ENCODE measurements around the gene CCDC181. TPM values are rescaled to one million over a fixed set of nuclear protein-coding genes. Genes with fewer than 3 reads are reported as not detected.

Gene CCDC181
- total and polyA plus RNA-seq, 4 donors, result 0.02 to 0.08 TPM; not detected in 2

GRCh38 chr1:169461390-169462000, 34.2 kb upstream of the CCDC181 start:
- H3K9me3 ChIP-seq (ENCODE audit: control insufficient read depth in 4 of 4, low read length in 3 of 4), result peaks cover 0 to 4% (median 0%) of the 10 kb centered on the region in 4 donors
- 83% methylated on average over 4 of the region's 4 CpGs for WGBS
- H3K4me1 ChIP-seq (ENCODE audit: control insufficient read depth in 4 of 4, insufficient read depth in 4 of 4, low read length in 3 of 4), result peaks cover 0 to 13% (median 6%) of the 10 kb centered on the region in 4 donors
- no peak overlapping the region for H3K9ac ChIP-seq (ENCODE audit: low read depth in 1 of 2, low read length in 2 of 2)
- H3K27me3 ChIP-seq (ENCODE audit: control insufficient read depth in 4 of 4, insufficient read depth in 4 of 4, low read length in 3 of 4), result no peaks in the 10 kb centered on the region
- H3K27ac ChIP-seq (ENCODE audit: low read depth in 1 of 2, low read length in 2 of 2), result no peak overlapping the region
- peaks cover 1 to 4% (median 3%) of the 10 kb centered on the region in 4 donors for H3K36me3 ChIP-seq (ENCODE audit: control insufficient read depth in 4 of 4, insufficient read depth in 3 of 4, low read depth in 1 of 4, low read length in 3 of 4)
- TF ChIP-seq REST (IDR thresholded peaks at IDR 0.05) (no peak), EGR1 (IDR thresholded peaks at IDR 0.05; ENCODE audit: low read depth in 2 of 2) (no peak), ATF3 (IDR thresholded peaks at IDR 0.05) (no peak), RXRA (IDR thresholded peaks at IDR 0.05) (no peak), CTCF (IDR thresholded peaks at IDR 0.05; ENCODE audit: low read depth, low read length, missing input control) (no peak), HNF4G (IDR thresholded peaks at IDR 0.05) (no peak), NR2F2 (IDR thresholded peaks at IDR 0.05) (no peak), SP1 (IDR thresholded peaks at IDR 0.05) (no peak), YY1 (IDR thresholded peaks at IDR 0.05) (no peak), GABPA (IDR thresholded peaks at IDR 0.05 in 1 of 2, conservative IDR thresholded peaks at IDR 0.05 in 1 of 2) (no peak), MAX (IDR thresholded peaks at IDR 0.05) (no peak), RAD21 (IDR thresholded peaks at IDR 0.05) (no peak), TAF1 (conservative IDR thresholded peaks at IDR 0.05) (no peak)
- DNase-seq (ENCODE audit: low spot score), result no peak
- H3K4me3 ChIP-seq (ENCODE audit: low read depth in 1 of 3, low read length in 3 of 3), result no peak overlapping the region

GRCh38 chr1:169460191-169460833, 33.0 kb upstream of the CCDC181 start:
- Histone ChIP-seq H3K4me3 (ENCODE audit: low read depth in 1 of 3, low read length in 3 of 3) (peak overlapping the region; percentile 23 to 51 (median 29)), H3K27ac (ENCODE audit: low read depth in 1 of 2, low read length in 2 of 2) (no peak overlapping the region), H3K4me1 (ENCODE audit: control insufficient read depth in 4 of 4, insufficient read depth in 4 of 4, low read length in 3 of 4) (peaks cover 0 to 13% (median 6%) of the 10 kb centered on the region in 4 donors), H3K36me3 (ENCODE audit: control insufficient read depth in 4 of 4, insufficient read depth in 3 of 4, low read depth in 1 of 4, low read length in 3 of 4) (peaks cover 0 to 2% (median 2%) of the 10 kb centered on the region in 4 donors), H3K9ac (ENCODE audit: low read depth in 1 of 2, low read length in 2 of 2) (no peak overlapping the region), H3K9me3 (ENCODE audit: control insufficient read depth in 4 of 4, low read length in 3 of 4) (peaks cover 0 to 4% (median 0%) of the 10 kb centered on the region in 4 donors), H3K27me3 (ENCODE audit: control insufficient read depth in 4 of 4, insufficient read depth in 4 of 4, low read length in 3 of 4) (no peaks in the 10 kb centered on the region)
- 12% methylated on average over 35 of the region's 35 CpGs for WGBS
- peak; percentile 38 for DNase-seq (ENCODE audit: low spot score)
- no peak for TF ChIP-seq NR2F2 (IDR thresholded peaks at IDR 0.05)
- no peak for TF ChIP-seq FOXA1 (IDR thresholded peaks at IDR 0.05)
- no peak for TF ChIP-seq EGR1 (IDR thresholded peaks at IDR 0.05; ENCODE audit: low read depth in 2 of 2)
- TF ChIP-seq RXRA (IDR thresholded peaks at IDR 0.05), result no peak
- TF ChIP-seq ATF3 (IDR thresholded peaks at IDR 0.05), result no peak
- TF ChIP-seq GABPA (IDR thresholded peaks at IDR 0.05 in 1 of 2, conservative IDR thresholded peaks at IDR 0.05 in 1 of 2), result no peak
- TF ChIP-seq JUND (IDR thresholded peaks at IDR 0.05), result no peak
- TF ChIP-seq HNF4G (IDR thresholded peaks at IDR 0.05), result no peak
- no peak for TF ChIP-seq YY1 (IDR thresholded peaks at IDR 0.05)
- no peak for TF ChIP-seq TAF1 (conservative IDR thresholded peaks at IDR 0.05)
- no peak for TF ChIP-seq ZBTB33 (IDR thresholded peaks at IDR 0.05)
- TF ChIP-seq CTCF (IDR thresholded peaks at IDR 0.05; ENCODE audit: low read depth, low read length, missing input control), result no peak

All from liver (tissue), 9 donors.